BLaER1 treated with 17β-estradiol and CSF1 and Interleukin-3, amounts not matched to agents 10 nM and 100 nM (cell line): ENCODE data around the gene GPR146.
A peak's percentile ranks its signal among the peaks of the same experiment; 100 is the strongest.

ENCODE experiments used
- H3K27ac ChIP-seq, 11 experiments: shearing (Covaris generic); formaldehyde crosslinking; 2 replicates each; pipeline ENCODE4 v1.8.1; 2022
- H3K27me3 ChIP-seq, 11 experiments: shearing (Covaris generic); formaldehyde crosslinking; 2 replicates each; pipeline ENCODE4 v1.8.1; 2022
- H3K36me3 ChIP-seq, 11 experiments: shearing (Covaris generic); formaldehyde crosslinking; 2 replicates each; pipeline ENCODE4 v1.8.1; 2022
- H3K4me1 ChIP-seq, 10 experiments: shearing (Covaris generic); formaldehyde crosslinking; 2 replicates each; pipeline ENCODE4 v1.8.1; 2022
- H3K4me2 ChIP-seq, 11 experiments: shearing (Covaris generic); formaldehyde crosslinking; 2 replicates each; pipeline ENCODE4 v1.8.1; 2022
- H3K4me3 ChIP-seq, 10 experiments: shearing (Covaris generic); formaldehyde crosslinking; 2 replicates each; pipeline ENCODE4 v1.8.1; 2022
- H3K9ac ChIP-seq, 11 experiments: shearing (Covaris generic); formaldehyde crosslinking; 2 replicates each; pipeline ENCODE4 v1.8.1; 2022
- H3K9me3 ChIP-seq, 11 experiments: shearing (Covaris generic); formaldehyde crosslinking; replicated peaks in 1 of 11; 2 replicates each; pipeline ENCODE4 v1.8.1; 2022
- H4K20me1 ChIP-seq, 11 experiments: shearing (Covaris generic); formaldehyde crosslinking; 2 replicates each; pipeline ENCODE4 v1.8.1; 2022
- Cebpa-rat ChIP-seq, 11 experiments: shearing (Covaris generic); IDR thresholded peaks; 2 replicates each; pipeline ENCODE4 v1.8.1; 2022

The GPR146 gene

DNA sequence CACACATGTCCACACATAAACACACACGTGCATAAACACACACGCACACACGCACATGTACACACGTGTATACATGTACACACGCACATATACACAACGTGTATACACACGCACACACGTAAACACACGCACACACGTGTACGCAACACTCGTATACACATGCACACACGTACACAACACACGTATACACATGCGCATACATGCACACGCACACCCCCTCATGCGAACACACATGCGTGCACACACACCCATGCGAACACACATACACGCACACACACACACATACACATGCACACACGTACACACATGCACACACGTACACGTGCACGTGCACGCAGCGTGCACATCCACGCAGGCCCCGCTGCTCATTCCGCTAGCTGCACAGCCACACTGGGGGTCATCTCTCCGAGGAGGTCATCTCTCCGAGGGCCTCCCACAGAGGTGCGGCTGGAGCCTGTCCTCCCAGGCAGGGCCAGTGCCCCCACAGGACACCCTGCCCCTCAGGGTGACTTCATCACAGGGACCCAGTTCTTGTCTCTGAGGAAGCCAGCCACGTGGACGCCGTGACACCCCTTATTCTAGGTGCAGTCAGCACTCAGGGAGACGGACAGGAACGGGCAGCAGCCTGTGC, 35.5 kb upstream of the GPR146 start:
- H4K20me1 ChIP-seq = peaks cover 25 to 83% (median 43%) of the 10 kb centered on the region in 11 experiments; a peak in 21 of 22 replicates
- no peaks in the 10 kb centered on the region for H3K9me3 ChIP-seq
- no peak overlapping the region for H3K9ac ChIP-seq
- peaks cover 40 to 98% (median 89%) of the 10 kb centered on the region in 10 experiments for H3K4me1 ChIP-seq
- no peak for TF ChIP-seq Cebpa-rat (IDR thresholded peaks at IDR 0.05)
- no peak overlapping the region for H3K4me3 ChIP-seq
- H3K36me3 ChIP-seq = peaks cover 0 to 35% (median 17%) of the 10 kb centered on the region in 11 experiments; a peak in 12 of 22 replicates
- H3K27me3 ChIP-seq = peaks cover 0 to 19% (median 0%) of the 10 kb centered on the region in 11 experiments; a peak in 5 of 22 replicates
- peak overlapping the region in 1 of 11 experiments; percentile 63; a peak in 2 of 22 replicates for H3K4me2 ChIP-seq
- H3K27ac ChIP-seq = no peak overlapping the region

DNA sequence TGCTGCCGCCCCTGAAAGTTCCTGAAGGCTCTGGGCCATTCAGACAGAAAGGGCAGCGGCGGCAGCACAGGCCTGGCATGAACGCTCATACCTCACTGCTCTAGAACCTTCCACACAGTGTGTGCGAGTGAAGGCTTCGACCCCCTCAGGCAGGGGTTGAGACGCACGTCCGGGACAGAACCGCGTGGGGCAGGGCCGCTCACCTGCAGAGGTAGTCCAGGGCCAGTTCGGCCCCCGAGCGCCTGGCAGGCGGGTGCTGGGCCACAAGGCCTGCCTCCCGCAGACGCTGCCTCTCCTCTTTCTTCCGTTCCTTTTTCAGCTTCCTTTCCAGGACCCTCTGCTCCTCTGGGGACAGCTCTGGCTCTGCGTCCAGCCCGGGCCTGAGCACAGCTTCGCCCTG, 34.6 kb upstream of the GPR146 start:
- Histone ChIP-seq H3K4me1 (peaks cover 31 to 98% (median 89%) of the 10 kb centered on the region in 10 experiments), H3K9me3 (no peaks in the 10 kb centered on the region), H3K4me3 (no peak overlapping the region), H4K20me1 (peaks cover 34 to 92% (median 52%) of the 10 kb centered on the region in 11 experiments; a peak in 21 of 22 replicates), H3K27me3 (peaks cover 0 to 24% (median 0%) of the 10 kb centered on the region in 11 experiments; a peak in 5 of 22 replicates), H3K36me3 (peaks cover 0 to 35% (median 17%) of the 10 kb centered on the region in 11 experiments; a peak in 12 of 22 replicates), H3K9ac (peak overlapping the region in 6 of 11 experiments; percentile 4 to 62 (median 33); a peak in 8 of 22 replicates), H3K4me2 (peak overlapping the region in 10 of 11 experiments; percentile 50 to 100 (median 92); a peak in 18 of 22 replicates), H3K27ac (peak overlapping the region in 5 of 11 experiments; percentile 11 to 62 (median 45); a peak in 8 of 22 replicates)
- no peak for TF ChIP-seq Cebpa-rat (IDR thresholded peaks at IDR 0.05)

DNA sequence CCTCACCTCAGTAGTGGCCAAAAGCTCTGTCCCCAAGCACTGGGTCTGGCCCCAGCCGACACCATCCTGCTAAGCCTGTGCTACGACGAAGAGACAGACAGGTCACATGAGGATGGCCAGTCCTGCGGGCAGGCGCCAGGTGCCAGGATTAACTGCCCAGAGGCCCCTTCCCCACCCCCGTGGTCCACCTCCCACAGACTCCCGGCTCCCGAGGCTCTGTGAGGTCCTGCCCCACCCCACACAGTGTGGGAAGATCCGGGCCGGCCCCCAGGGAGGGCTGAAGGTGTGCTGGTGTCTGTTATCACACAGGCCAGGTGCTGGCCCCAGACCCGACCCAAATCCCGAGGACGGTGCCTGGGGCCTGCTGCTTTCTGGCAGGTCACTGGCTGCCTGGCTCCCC, 34.1 kb upstream of the GPR146 start:
- Histone ChIP-seq H3K27ac (peak overlapping the region in 7 of 11 experiments; percentile 11 to 62 (median 41); a peak in 8 of 22 replicates), H3K9ac (peak overlapping the region in 7 of 11 experiments; percentile 4 to 62 (median 25); a peak in 11 of 22 replicates), H3K4me2 (peak overlapping the region; percentile 48 to 100 (median 91)), H4K20me1 (peaks cover 38 to 97% (median 57%) of the 10 kb centered on the region in 11 experiments; a peak in 21 of 22 replicates), H3K27me3 (peaks cover 0 to 24% (median 0%) of the 10 kb centered on the region in 11 experiments; a peak in 5 of 22 replicates), H3K4me1 (peaks cover 29 to 98% (median 89%) of the 10 kb centered on the region in 10 experiments), H3K9me3 (no peaks in the 10 kb centered on the region), H3K4me3 (no peak overlapping the region), H3K36me3 (peaks cover 0 to 35% (median 17%) of the 10 kb centered on the region in 11 experiments; a peak in 12 of 22 replicates)
- no peak for TF ChIP-seq Cebpa-rat (IDR thresholded peaks at IDR 0.05)

DNA sequence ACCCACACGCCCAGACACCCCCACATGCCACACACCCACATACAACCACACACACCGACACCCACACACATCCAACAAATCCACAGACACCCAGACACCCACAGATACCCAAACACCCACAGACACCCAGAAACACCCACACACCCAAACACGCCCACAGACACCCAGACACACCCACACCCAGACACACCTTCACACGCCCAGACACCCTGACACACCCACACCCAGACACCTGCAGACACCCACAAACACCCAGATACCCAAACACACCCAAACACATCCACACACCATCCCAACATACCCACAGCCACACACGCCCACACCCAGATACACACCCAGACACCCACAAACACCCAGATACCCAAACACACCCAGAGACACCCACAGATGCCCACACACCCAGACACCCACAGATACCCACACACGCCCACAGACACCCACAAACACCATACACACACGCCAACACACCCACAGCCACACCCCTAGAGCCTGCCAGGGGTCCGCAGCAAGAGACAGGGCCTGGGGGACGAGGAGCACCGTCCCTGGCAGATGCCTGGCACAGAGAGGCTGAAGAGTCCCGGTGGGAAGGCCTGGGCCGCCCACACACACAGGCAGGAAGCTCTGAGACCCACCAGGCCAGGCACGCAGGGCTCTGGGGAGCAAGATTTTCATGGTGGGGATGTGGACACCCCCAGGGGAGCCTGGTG, 32.9 kb upstream of the GPR146 start:
- peaks cover 0 to 31% (median 16%) of the 10 kb centered on the region in 11 experiments; a peak in 12 of 22 replicates for H3K36me3 ChIP-seq
- H3K4me1 ChIP-seq = peaks cover 29 to 92% (median 83%) of the 10 kb centered on the region in 10 experiments
- TF ChIP-seq Cebpa-rat (IDR thresholded peaks at IDR 0.05) = no peak
- no peaks in the 10 kb centered on the region for H3K9me3 ChIP-seq
- H4K20me1 ChIP-seq = peaks cover 43 to 91% (median 58%) of the 10 kb centered on the region in 11 experiments; a peak in 21 of 22 replicates
- peak overlapping the region; percentile 11 to 74 (median 56); a peak in 19 of 22 replicates for H3K9ac ChIP-seq
- peak overlapping the region in 5 of 10 experiments; percentile 4 to 46 (median 34); a peak in 4 of 20 replicates for H3K4me3 ChIP-seq
- peak overlapping the region in 8 of 11 experiments; percentile 38 to 82 (median 64); a peak in 15 of 22 replicates for H3K27ac ChIP-seq
- H3K4me2 ChIP-seq = peak overlapping the region; percentile 73 to 100 (median 94)
- H3K27me3 ChIP-seq = peaks cover 0 to 24% (median 0%) of the 10 kb centered on the region in 11 experiments; a peak in 5 of 22 replicates

DNA sequence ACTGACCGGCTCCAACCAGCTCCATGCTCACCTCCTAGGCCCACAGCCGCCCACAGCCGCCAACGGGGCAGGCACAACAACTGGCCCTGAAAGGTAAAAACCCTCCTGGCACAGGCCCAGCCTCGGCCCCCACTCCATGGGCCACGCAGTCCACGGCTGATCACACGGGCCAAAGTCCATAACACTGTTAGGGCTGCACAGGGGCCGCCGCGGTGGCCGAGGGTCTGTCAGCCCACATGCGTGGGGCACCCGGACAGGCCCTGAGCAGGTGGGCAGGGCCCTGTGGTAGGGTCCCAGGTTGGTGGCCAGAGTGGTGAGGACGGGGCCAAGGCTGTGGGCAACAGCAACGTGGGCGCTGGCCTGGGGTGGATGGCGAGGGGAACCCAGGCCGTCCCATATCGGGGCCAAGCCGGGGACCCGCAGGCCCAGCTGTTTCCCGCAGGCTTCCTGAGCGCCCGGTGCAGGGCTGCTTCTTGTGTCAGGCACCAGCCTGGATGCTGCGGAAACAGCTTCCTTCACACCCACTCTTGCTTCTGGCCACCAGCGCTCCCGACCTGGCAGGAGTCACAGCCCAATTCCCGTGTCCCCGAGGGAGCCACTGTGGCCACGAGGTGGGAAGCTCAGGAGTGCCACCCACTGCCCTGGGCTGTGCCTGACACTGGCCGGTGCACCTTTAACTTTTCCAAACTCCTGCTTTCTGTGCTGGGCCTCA, 32.2 kb upstream of the GPR146 start:
- peak overlapping the region in 5 of 10 experiments; percentile 4 to 46 (median 34); a peak in 7 of 20 replicates for H3K4me3 ChIP-seq
- H3K4me1 ChIP-seq = peaks cover 29 to 88% (median 78%) of the 10 kb centered on the region in 10 experiments
- no peak for TF ChIP-seq Cebpa-rat (IDR thresholded peaks at IDR 0.05)
- peak overlapping the region; percentile 73 to 100 (median 94) for H3K4me2 ChIP-seq
- H3K9ac ChIP-seq = peak overlapping the region in 10 of 11 experiments; percentile 17 to 74 (median 56); a peak in 18 of 22 replicates
- no peaks in the 10 kb centered on the region for H3K9me3 ChIP-seq
- peaks cover 0 to 24% (median 0%) of the 10 kb centered on the region in 11 experiments; a peak in 5 of 22 replicates for H3K27me3 ChIP-seq
- H3K36me3 ChIP-seq = peaks cover 0 to 26% (median 10%) of the 10 kb centered on the region in 11 experiments; a peak in 12 of 22 replicates
- peak overlapping the region in 8 of 11 experiments; percentile 38 to 82 (median 64); a peak in 16 of 22 replicates for H3K27ac ChIP-seq
- peaks cover 43 to 89% (median 59%) of the 10 kb centered on the region in 11 experiments; a peak in 21 of 22 replicates for H4K20me1 ChIP-seq

DNA sequence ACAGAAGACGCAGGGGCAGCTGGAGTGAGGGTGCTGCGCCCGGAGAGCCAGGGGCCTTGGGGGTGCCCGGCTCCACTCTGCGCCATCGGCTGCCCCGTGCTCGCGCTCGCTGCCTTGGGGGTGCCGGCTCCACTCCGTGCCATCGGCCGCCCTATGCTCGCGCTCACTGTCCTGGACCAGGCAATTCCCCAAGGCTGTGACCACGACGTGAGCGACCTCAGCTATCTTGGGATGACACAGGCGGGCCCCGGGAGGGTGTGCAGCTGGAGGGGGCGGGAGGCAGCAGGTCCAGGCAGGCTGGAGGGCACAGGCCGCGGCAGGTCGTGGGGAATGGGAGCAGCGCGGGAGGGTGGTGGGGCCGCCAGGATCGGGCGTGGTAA, 31.6 kb upstream of the GPR146 start:
- no peak for TF ChIP-seq Cebpa-rat (IDR thresholded peaks at IDR 0.05)

DNA sequence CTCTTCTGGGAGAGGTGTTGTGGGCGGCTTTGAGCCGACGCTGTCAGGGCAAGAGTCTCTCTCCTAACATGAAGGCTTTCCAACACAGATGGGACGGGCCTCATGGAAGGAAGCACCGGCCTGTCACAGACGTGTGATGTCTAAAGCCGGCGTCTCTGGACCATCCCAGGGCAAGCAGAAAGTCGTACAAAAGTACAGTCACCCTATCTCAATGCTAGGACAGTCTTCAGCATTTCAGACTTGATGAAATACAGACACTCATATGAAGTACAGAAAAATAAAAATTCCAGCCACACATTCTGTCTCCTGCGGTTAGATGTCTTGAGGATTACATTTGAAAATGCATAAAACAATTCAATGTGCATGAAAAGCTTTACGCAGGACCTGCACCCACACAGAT, 30.8 kb upstream of the GPR146 start:
- TF ChIP-seq Cebpa-rat (IDR thresholded peaks at IDR 0.05) = no peak
- Histone ChIP-seq H3K4me3 (no peak overlapping the region), H3K4me1 (peaks cover 29 to 85% (median 70%) of the 10 kb centered on the region in 10 experiments), H3K9ac (peak overlapping the region in 4 of 11 experiments; percentile 20 to 74 (median 66); a peak in 5 of 22 replicates), H3K9me3 (no peaks in the 10 kb centered on the region), H3K4me2 (peak overlapping the region in 8 of 11 experiments; percentile 92 to 100 (median 96); a peak in 16 of 22 replicates), H4K20me1 (peaks cover 43 to 89% (median 58%) of the 10 kb centered on the region in 11 experiments; a peak in 21 of 22 replicates), H3K36me3 (peaks cover 0 to 25% (median 8%) of the 10 kb centered on the region in 11 experiments; a peak in 10 of 22 replicates), H3K27me3 (peaks cover 0 to 24% (median 0%) of the 10 kb centered on the region in 11 experiments; a peak in 5 of 22 replicates), H3K27ac (peak overlapping the region in 3 of 11 experiments; percentile 78 to 82 (median 81); a peak in 5 of 22 replicates)

More for the DNA sequence above, 31.6 kb upstream of the GPR146 start:
- peaks cover 0 to 25% (median 9%) of the 10 kb centered on the region in 11 experiments; a peak in 11 of 22 replicates for H3K36me3 ChIP-seq
- peak overlapping the region; percentile 73 to 100 (median 94) for H3K4me2 ChIP-seq
- peaks cover 0 to 24% (median 0%) of the 10 kb centered on the region in 11 experiments; a peak in 5 of 22 replicates for H3K27me3 ChIP-seq
- peaks cover 29 to 87% (median 74%) of the 10 kb centered on the region in 10 experiments for H3K4me1 ChIP-seq
- peak overlapping the region in 7 of 11 experiments; percentile 17 to 74 (median 62); a peak in 11 of 22 replicates for H3K9ac ChIP-seq
- H3K9me3 ChIP-seq = no peaks in the 10 kb centered on the region
- peak overlapping the region in 6 of 11 experiments; percentile 50 to 82 (median 78); a peak in 11 of 22 replicates for H3K27ac ChIP-seq
- H3K4me3 ChIP-seq = peak overlapping the region in 1 of 10 experiments; percentile 34; a peak in 1 of 20 replicates
- H4K20me1 ChIP-seq = peaks cover 43 to 89% (median 58%) of the 10 kb centered on the region in 11 experiments; a peak in 21 of 22 replicates
